H9 (cell line): Measurements from ENCODE around the gene SLC23A1. TPM values are rescaled to one million over a fixed set of nuclear protein-coding genes. Genes with fewer than 3 reads are reported as not detected.

ENCODE experiments used
- DNase-seq: peaks from one replicate; pipeline ENCODE4 v3.0.0-alpha.2; 2017
- H2AFZ ChIP-seq: one replicate; pipeline ENCODE4 v1.6.1; 2013; ENCODE audit warnings: mild to moderate bottlenecking, low read length, control low read depth, moderate library complexity
- H2AK5ac ChIP-seq: 2 replicates; pipeline ENCODE4 v1.6.1; 2013; ENCODE audit warnings: low read length, control low read depth, mixed read lengths; ENCODE audit not compliant: insufficient read length
- H2BK120ac ChIP-seq: one replicate; pipeline ENCODE4 v1.6.1; 2013; ENCODE audit warnings: low read depth, mild to moderate bottlenecking, low read length, control low read depth, inconsistent platforms; ENCODE audit not compliant: poor library complexity, severe bottlenecking
- H2BK12ac ChIP-seq: 2 replicates; pipeline ENCODE4 v1.6.1; 2013; ENCODE audit warnings: low read length, control low read depth, mixed read lengths, low read depth; ENCODE audit not compliant: insufficient read length
- H2BK15ac ChIP-seq: 2 replicates; pipeline ENCODE4 v1.6.1; 2013; ENCODE audit warnings: low read depth, low read length, control low read depth
- H2BK20ac ChIP-seq: one replicate; pipeline ENCODE4 v1.6.1; 2013; ENCODE audit warnings: low read depth, mild to moderate bottlenecking, low read length, control low read depth, inconsistent platforms; ENCODE audit not compliant: poor library complexity, severe bottlenecking
- H2BK5ac ChIP-seq: 2 replicates; pipeline ENCODE4 v1.6.1; 2013; ENCODE audit warnings: low read length, control low read depth, mixed read lengths; ENCODE audit not compliant: insufficient read length
- H3K14ac ChIP-seq: 2 replicates; pipeline ENCODE4 v1.6.1; 2013; ENCODE audit warnings: low read length, control low read depth; ENCODE audit not compliant: insufficient read depth
- H3K18ac ChIP-seq: 2 replicates; pipeline ENCODE4 v1.6.1; 2013; ENCODE audit warnings: low read depth, mild to moderate bottlenecking, mixed read lengths, low read length, control low read depth; ENCODE audit not compliant: insufficient read length
- H3K23ac ChIP-seq: 2 replicates; pipeline ENCODE4 v1.6.1; 2013; ENCODE audit warnings: low read length, control low read depth, mixed read lengths, low read depth; ENCODE audit not compliant: insufficient read length
- H3K23me2 ChIP-seq: 2 replicates; pipeline ENCODE4 v1.6.1; 2013; ENCODE audit warnings: low read depth, mild to moderate bottlenecking, mixed read lengths, low read length, control low read depth; ENCODE audit not compliant: insufficient read length, poor library complexity, severe bottlenecking
- H3K27ac ChIP-seq: 2 replicates; pipeline ENCODE4 v1.5.1; 2013; ENCODE audit warnings: low read length, control low read depth, mixed read lengths, low read depth; ENCODE audit not compliant: insufficient read length
- H3K27me3 ChIP-seq: 2 replicates; pipeline ENCODE4 v1.6.1; 2013; ENCODE audit warnings: low read length, control low read depth, inconsistent platforms; ENCODE audit not compliant: insufficient read depth
- H3K4ac ChIP-seq: 2 replicates; pipeline ENCODE4 v1.6.1; 2013; ENCODE audit warnings: low read depth, mild to moderate bottlenecking, control low read depth, inconsistent platforms, low read length, moderate library complexity
- H3K4me1 ChIP-seq: 2 replicates; pipeline ENCODE4 v1.6.1; 2013; ENCODE audit warnings: low read length, control low read depth, inconsistent platforms; ENCODE audit not compliant: insufficient read depth
- H3K4me2 ChIP-seq: 2 replicates; pipeline ENCODE4 v1.6.1; 2013; ENCODE audit warnings: low read length, control low read depth, mixed read lengths; ENCODE audit not compliant: insufficient read length, insufficient read depth
- H3K56ac ChIP-seq: 2 replicates; pipeline ENCODE4 v1.6.1; 2013; ENCODE audit warnings: low read depth, mild to moderate bottlenecking, mixed read lengths, low read length, control low read depth; ENCODE audit not compliant: insufficient read length
- H3K79me1 ChIP-seq: 2 replicates; pipeline ENCODE4 v1.6.1; 2013; ENCODE audit warnings: low read depth, mild to moderate bottlenecking, moderate library complexity, low read length, control low read depth, inconsistent platforms; ENCODE audit not compliant: insufficient read depth, poor library complexity, severe bottlenecking
- H3K79me2 ChIP-seq: 2 replicates; pipeline ENCODE4 v1.6.1; 2013; ENCODE audit warnings: low read length, control low read depth, inconsistent platforms; ENCODE audit not compliant: insufficient read depth
- H3K9ac ChIP-seq: 2 replicates; pipeline ENCODE4 v1.6.1; 2013; ENCODE audit warnings: low read length, control low read depth, mixed read lengths; ENCODE audit not compliant: insufficient read length; ENCODE audit errors: extremely low read depth
- H3K9me3 ChIP-seq: one replicate; pipeline ENCODE4 v1.6.1; 2013; ENCODE audit warnings: low read depth, low read length, inconsistent platforms; ENCODE audit not compliant: control insufficient read depth
- H3T11ph ChIP-seq: one replicate; pipeline ENCODE4 v1.6.1; 2013; ENCODE audit warnings: mild to moderate bottlenecking, low read length, control low read depth, inconsistent platforms
- H4K20me1 ChIP-seq: one replicate; pipeline ENCODE4 v1.6.1; 2013; ENCODE audit not compliant: control insufficient read depth, insufficient read length, insufficient read depth
- H4K5ac ChIP-seq: 2 replicates; pipeline ENCODE4 v1.6.1; 2013; ENCODE audit warnings: low read depth, mild to moderate bottlenecking, mixed read lengths, low read length, control low read depth; ENCODE audit not compliant: insufficient read length
- H4K8ac ChIP-seq: replicated peaks from 2 replicates; pipeline ENCODE4 v1.6.1; 2013; ENCODE audit warnings: low read length, control low read depth, mixed read lengths, low read depth; ENCODE audit not compliant: insufficient read length
- H4K91ac ChIP-seq: 2 replicates; pipeline ENCODE4 v1.6.1; 2013; ENCODE audit warnings: low read depth, mild to moderate bottlenecking, moderate library complexity, mixed read lengths, low read length, control low read depth; ENCODE audit not compliant: insufficient read length
- H3K27ac Mint-ChIP-seq, 3 experiments: 2 replicates in 2 of 3; 3 replicates in 1 of 3; pipeline ENCODE4 v1.8.0; 2020 to 2021; ENCODE audit warnings: mixed read lengths in 3 of 3, mild to moderate bottlenecking in 1 of 3, moderate library complexity in 1 of 3
- H3K27me3 Mint-ChIP-seq: 2 replicates; pipeline ENCODE4 v1.8.0; 2021; ENCODE audit warnings: low read depth, mild to moderate bottlenecking, moderate library complexity, mixed read lengths
- H3K36me3 Mint-ChIP-seq, 3 experiments: 2 replicates in 2 of 3; 3 replicates in 1 of 3; pipeline ENCODE4 v1.8.0; 2020 to 2021; ENCODE audit warnings: low read depth in 3 of 3, mixed read lengths in 3 of 3; ENCODE audit not compliant: insufficient read depth in 1 of 3
- H3K4me1 Mint-ChIP-seq, 2 experiments: 2 replicates each; pipeline ENCODE4 v1.8.0; 2020; ENCODE audit warnings: mixed read lengths in 2 of 2
- H3K4me3 Mint-ChIP-seq, 2 experiments: 2 replicates in 1 of 2; 3 replicates in 1 of 2; pipeline ENCODE4 v1.8.0; 2020 to 2021; ENCODE audit warnings: mild to moderate bottlenecking in 2 of 2, mixed read lengths in 2 of 2, moderate library complexity in 1 of 2
- H3K9me3 Mint-ChIP-seq, 2 experiments: 2 replicates in 1 of 2; 3 replicates in 1 of 2; pipeline ENCODE4 v1.8.0; 2020; ENCODE audit warnings: mild to moderate bottlenecking in 2 of 2, mixed read lengths in 2 of 2, moderate library complexity in 1 of 2
- CTCF ChIP-seq: fragments of 200-600 bp; sonication (generic); conservative IDR thresholded peaks from 3 replicates; pipeline ENCODE4 v1.8.0; 2021; ENCODE audit warnings: antibody characterized with exemption, mild to moderate bottlenecking
- WGBS: extraction: QIAGEN DNeasy Blood & Tissue Kit; methylation state at CpG from one replicate; pipeline ENCODE4 v1.1.7; 2013; ENCODE audit warnings: missing lambda C conversion rate, low lambda C conversion rate, mixed read lengths; ENCODE audit not compliant: insufficient read length; ENCODE audit errors: extremely low coverage; 5-methylcytosine and 5-hydroxymethylcytosine counted together
- long read RNA-seq: library from polyadenylated mRNA; unstranded; transcript quantifications from one replicate; pipeline ENCODE4 v2.0.0, GENCODE V29; 2020
- total RNA-seq: library from RNA; stranded (reverse); gene quantifications from 2 replicates; pipeline ENCODE4 v1.2.1, GENCODE V29; 2021

The SLC23A1 gene
- total RNA-seq, result not detected in 2 replicates
- long read RNA-seq, partial matches to known transcripts, result 0 of 1 reads
- long read RNA-seq, other reads (novel, unspliced or antisense), result 1 of 1 reads

GRCh38 chr5:139383275-139383992 lies at the start of gene SLC23A1:
Gene SLC23A1, minus strand, starts transcription at chr5:139383297. Its CDS starts 44 bp downstream, at chr5:139383253.
- Mint-ChIP-seq H3K27me3 (no peaks in the 10 kb centered on the region; the same call in 1 of the 2 replicates), H3K27ac (no peak within 1 kb of the TSS; a peak in 2 of 7 replicates), H3K4me3 (no peak within 1 kb of the TSS), H3K36me3 (no peaks in the 10 kb centered on the region; a peak in 1 of 7 replicates), H3K4me1 (peaks cover 25 to 37% of the 10 kb centered on the region in 2 experiments), H3K9me3 (no peaks in the 10 kb centered on the region)
- Histone ChIP-seq H3K56ac (no peak within 1 kb of the TSS), H4K91ac (no peak within 1 kb of the TSS), H3T11ph (no peak within 1 kb of the TSS), H3K27me3 (no peaks in the 10 kb centered on the region), H3K9ac (no peak within 1 kb of the TSS), H3K27ac (no peak within 1 kb of the TSS), H3K9me3 (no peaks in the 10 kb centered on the region), H2BK5ac (no peak within 1 kb of the TSS), H2BK20ac (no peak within 1 kb of the TSS), H3K18ac (no peak within 1 kb of the TSS), H3K14ac (no peak within 1 kb of the TSS), H3K23me2 (no peaks in the 10 kb centered on the region), H2BK120ac (no peak within 1 kb of the TSS), H3K4me1 (peaks cover 3% of the 10 kb centered on the region; the same call in 1 of the 2 replicates), H3K79me1 (no peaks in the 10 kb centered on the region), H3K79me2 (no peaks in the 10 kb centered on the region), H2BK12ac (no peak within 1 kb of the TSS), H2BK15ac (no peak within 1 kb of the TSS), H3K4me2 (no peak within 1 kb of the TSS), H2AK5ac (no peak within 1 kb of the TSS), H2AFZ (no peak within 1 kb of the TSS), H4K20me1 (no peaks in the 10 kb centered on the region), H3K4ac (no peak within 1 kb of the TSS), H4K8ac (no peak within 1 kb of the TSS), H4K5ac (no peak within 1 kb of the TSS), H3K23ac (no peak within 1 kb of the TSS)
- no CpG with 5 or more reads among the region's 10 CpGs for WGBS
- no peak for TF ChIP-seq CTCF
- DNase-seq, result no peak
